ENCODE measurements around the gene NAALADL2. TPM values are rescaled to one million over a fixed set of nuclear protein-coding genes. Genes with fewer than 3 reads are reported as not detected.

Gene NAALADL2
- total RNA-seq, 1 experiment from 2014 or later = 2.7 TPM

- no peaks in the 10 kb centered on the region for H3K9me3 ChIP-seq (ENCODE audit: control insufficient read depth, insufficient read depth, low read depth, low read length)
- H3K27ac ChIP-seq (ENCODE audit: low read length) = no peak overlapping the region
- CTCF ChIA-PET = no interaction called here
- H3K36me3 ChIP-seq (ENCODE audit: control insufficient read depth, insufficient read depth, low read length) = no peaks in the 10 kb centered on the region
- DNase-seq (ENCODE audit: low read depth, low spot score) = no peak
- H3K27me3 ChIP-seq (ENCODE audit: control insufficient read depth, insufficient read depth, low read length) = no peaks in the 10 kb centered on the region
- BruUV-seq (replicated peaks) = no TSS peak
- POLR2A ChIA-PET = no interaction called here
- H3K4me3 ChIP-seq (ENCODE audit: low read depth in 2 of 2, low read length in 2 of 2) = no peak overlapping the region
- intact Hi-C loops (cut with micrococcal nuclease; ENCODE audit: unreplicated experiment) = no loop called here
- no peak for ATAC-seq
- in situ Hi-C loops (cut with HindIII; ENCODE audit: low pct_unique_long_range_greater_than_20kb, low sequenced_read_pairs) = no loop called here
- no peaks in the 10 kb centered on the region for H3K4me1 ChIP-seq (ENCODE audit: control insufficient read depth, insufficient read depth, low read length)
- no peak for TF ChIP-seq CTCF (IDR thresholded peaks at IDR 0.05)
- TF ChIP-seq SIN3A (IDR thresholded peaks at IDR 0.05; ENCODE audit: borderline replicate concordance, insufficient read depth, low read depth, low read length) = no peak
- TF ChIP-seq TCF7L2 (IDR thresholded peaks at IDR 0.05; ENCODE audit: low read depth, low read length) = no peak
- TF ChIP-seq POLR2AphosphoS5 (IDR thresholded peaks at IDR 0.05; ENCODE audit: low read depth, low read length) = no peak
- TF ChIP-seq REST (IDR thresholded peaks at IDR 0.05; ENCODE audit: insufficient read depth in 1 of 2, low read depth in 2 of 2, low read length in 1 of 2) = no peak
Observed at GRCh38 chr3:175662815-175663214, 803.7 kb downstream of the NAALADL2 start.

- Histone ChIP-seq H3K4me1 (ENCODE audit: control insufficient read depth, insufficient read depth, low read length) (no peaks in the 10 kb centered on the region), H3K36me3 (ENCODE audit: control insufficient read depth, insufficient read depth, low read length) (no peaks in the 10 kb centered on the region), H3K9me3 (ENCODE audit: control insufficient read depth, insufficient read depth, low read depth, low read length) (no peaks in the 10 kb centered on the region), H3K27ac (ENCODE audit: low read length) (no peak overlapping the region), H3K27me3 (ENCODE audit: control insufficient read depth, insufficient read depth, low read length) (no peaks in the 10 kb centered on the region), H3K4me3 (ENCODE audit: low read depth in 2 of 2, low read length in 2 of 2) (no peak overlapping the region)
- DNase-seq (ENCODE audit: low read depth, low spot score) = no peak
- TF ChIP-seq REST (IDR thresholded peaks at IDR 0.05; ENCODE audit: insufficient read depth in 1 of 2, low read depth in 2 of 2, low read length in 1 of 2) = no peak
- no peak for TF ChIP-seq TCF7L2 (IDR thresholded peaks at IDR 0.05; ENCODE audit: low read depth, low read length)
- TF ChIP-seq SIN3A (IDR thresholded peaks at IDR 0.05; ENCODE audit: borderline replicate concordance, insufficient read depth, low read depth, low read length) = no peak
- TF ChIP-seq CTCF (IDR thresholded peaks at IDR 0.05) = no peak
- no peak for TF ChIP-seq POLR2AphosphoS5 (IDR thresholded peaks at IDR 0.05; ENCODE audit: low read depth, low read length)
- ATAC-seq = no peak
- no TSS peak for BruUV-seq (replicated peaks)
- intact Hi-C loops (cut with micrococcal nuclease; ENCODE audit: unreplicated experiment) (no loop called here), in situ Hi-C loops (cut with HindIII; ENCODE audit: low pct_unique_long_range_greater_than_20kb, low sequenced_read_pairs) (no loop called here)
- CTCF ChIA-PET = no interaction called here
- POLR2A ChIA-PET = no interaction called here
Observed at GRCh38 chr3:175664911-175665310, 805.8 kb downstream of the NAALADL2 start.
